ENCODE data around the gene HCCS.

DNA sequence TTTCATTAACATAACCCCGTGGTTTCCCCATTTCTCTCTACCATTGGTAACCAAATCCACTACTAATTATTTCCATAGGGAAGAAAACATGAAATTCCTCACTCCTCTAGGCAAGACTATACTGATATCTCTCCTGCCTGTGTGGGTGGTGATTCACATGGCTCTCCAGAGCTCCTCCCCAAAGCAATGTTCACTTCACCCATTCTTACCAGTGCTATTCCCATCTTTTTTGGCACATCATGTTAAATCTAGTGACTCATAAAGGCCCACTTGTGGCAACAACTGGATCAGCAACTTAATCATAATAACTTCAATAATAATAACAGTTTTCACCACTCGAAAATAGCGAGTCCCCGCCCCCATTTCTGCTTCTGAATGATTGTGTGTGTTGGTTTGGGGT is 6.1 kb upstream of the HCCS start:
- TF ChIP-seq, protein P1, sequence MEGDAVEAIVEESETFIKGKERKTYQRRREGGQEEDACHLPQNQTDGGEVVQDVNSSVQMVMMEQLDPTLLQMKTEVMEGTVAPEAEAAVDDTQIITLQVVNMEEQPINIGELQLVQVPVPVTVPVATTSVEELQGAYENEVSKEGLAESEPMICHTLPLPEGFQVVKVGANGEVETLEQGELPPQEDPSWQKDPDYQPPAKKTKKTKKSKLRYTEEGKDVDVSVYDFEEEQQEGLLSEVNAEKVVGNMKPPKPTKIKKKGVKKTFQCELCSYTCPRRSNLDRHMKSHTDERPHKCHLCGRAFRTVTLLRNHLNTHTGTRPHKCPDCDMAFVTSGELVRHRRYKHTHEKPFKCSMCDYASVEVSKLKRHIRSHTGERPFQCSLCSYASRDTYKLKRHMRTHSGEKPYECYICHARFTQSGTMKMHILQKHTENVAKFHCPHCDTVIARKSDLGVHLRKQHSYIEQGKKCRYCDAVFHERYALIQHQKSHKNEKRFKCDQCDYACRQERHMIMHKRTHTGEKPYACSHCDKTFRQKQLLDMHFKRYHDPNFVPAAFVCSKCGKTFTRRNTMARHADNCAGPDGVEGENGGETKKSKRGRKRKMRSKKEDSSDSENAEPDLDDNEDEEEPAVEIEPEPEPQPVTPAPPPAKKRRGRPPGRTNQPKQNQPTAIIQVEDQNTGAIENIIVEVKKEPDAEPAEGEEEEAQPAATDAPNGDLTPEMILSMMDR (IDR thresholded peaks at IDR 0.05) = no peak
- TF ChIP-seq SIN3A (IDR thresholded peaks at IDR 0.05; ENCODE audit: borderline replicate concordance, insufficient read depth, low read depth, low read length) = no peak
- TF ChIP-seq, protein P2, sequence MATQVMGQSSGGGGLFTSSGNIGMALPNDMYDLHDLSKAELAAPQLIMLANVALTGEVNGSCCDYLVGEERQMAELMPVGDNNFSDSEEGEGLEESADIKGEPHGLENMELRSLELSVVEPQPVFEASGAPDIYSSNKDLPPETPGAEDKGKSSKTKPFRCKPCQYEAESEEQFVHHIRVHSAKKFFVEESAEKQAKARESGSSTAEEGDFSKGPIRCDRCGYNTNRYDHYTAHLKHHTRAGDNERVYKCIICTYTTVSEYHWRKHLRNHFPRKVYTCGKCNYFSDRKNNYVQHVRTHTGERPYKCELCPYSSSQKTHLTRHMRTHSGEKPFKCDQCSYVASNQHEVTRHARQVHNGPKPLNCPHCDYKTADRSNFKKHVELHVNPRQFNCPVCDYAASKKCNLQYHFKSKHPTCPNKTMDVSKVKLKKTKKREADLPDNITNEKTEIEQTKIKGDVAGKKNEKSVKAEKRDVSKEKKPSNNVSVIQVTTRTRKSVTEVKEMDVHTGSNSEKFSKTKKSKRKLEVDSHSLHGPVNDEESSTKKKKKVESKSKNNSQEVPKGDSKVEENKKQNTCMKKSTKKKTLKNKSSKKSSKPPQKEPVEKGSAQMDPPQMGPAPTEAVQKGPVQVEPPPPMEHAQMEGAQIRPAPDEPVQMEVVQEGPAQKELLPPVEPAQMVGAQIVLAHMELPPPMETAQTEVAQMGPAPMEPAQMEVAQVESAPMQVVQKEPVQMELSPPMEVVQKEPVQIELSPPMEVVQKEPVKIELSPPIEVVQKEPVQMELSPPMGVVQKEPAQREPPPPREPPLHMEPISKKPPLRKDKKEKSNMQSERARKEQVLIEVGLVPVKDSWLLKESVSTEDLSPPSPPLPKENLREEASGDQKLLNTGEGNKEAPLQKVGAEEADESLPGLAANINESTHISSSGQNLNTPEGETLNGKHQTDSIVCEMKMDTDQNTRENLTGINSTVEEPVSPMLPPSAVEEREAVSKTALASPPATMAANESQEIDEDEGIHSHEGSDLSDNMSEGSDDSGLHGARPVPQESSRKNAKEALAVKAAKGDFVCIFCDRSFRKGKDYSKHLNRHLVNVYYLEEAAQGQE (IDR thresholded peaks at IDR 0.05; ENCODE audit: insufficient read depth in 1 of 2, low read depth in 2 of 2, low read length in 1 of 2) = no peak
- TF ChIP-seq TCF7L2 (IDR thresholded peaks at IDR 0.05; ENCODE audit: low read depth, low read length) = no peak

All from Panc1 (cell line).